ENCODE results near the gene ZRANB1. TPM values are rescaled to one million over a fixed set of nuclear protein-coding genes. Genes with fewer than 3 reads are reported as not detected.

Gene ZRANB1
- total RNA-seq, 1 experiment from 2014 or later = 12.2 TPM

DNA sequence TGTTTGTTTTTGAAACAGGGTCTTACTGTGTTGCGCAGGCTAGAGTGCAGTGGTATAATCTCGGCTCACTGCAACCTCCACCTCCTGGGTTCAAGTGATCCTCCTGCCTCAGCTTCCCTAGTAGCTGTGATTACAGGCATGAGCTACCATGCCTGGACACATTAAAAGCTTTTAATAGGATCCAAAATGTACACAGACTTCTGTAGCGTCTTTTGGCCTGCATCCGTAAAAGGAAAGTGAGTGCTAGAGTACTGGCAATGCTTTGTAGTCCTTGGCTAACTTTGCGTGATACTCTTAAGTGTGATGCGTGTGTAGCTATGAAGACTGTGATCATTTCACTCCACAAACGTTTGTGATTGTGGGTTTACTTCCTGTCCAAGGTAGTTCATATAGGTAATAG, 13.3 kb downstream of the ZRANB1 start:
- no peak for DNase-seq (ENCODE audit: low read depth)
- in situ Hi-C loops (cut with HindIII; ENCODE audit: low pct_unique_long_range_greater_than_20kb, low sequenced_read_pairs) = no loop called here

DNA sequence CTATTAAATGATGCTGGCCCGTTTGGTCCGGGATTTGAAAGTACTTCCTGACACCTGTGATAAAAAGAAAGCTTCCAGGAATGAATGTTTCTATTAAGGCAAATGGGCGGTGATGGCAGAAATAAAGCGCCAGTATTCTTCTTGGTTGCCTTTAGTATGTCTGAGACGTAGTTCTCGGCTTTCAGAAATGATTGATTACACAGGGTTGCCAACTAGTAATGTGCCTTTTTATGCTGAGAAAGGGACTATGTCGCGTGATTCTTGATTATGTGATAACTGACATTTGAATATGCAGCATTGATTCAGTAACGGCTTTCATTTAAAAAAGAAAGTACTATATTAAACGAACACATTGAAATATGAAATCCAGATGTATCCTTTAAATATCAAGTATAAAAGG, 13.9 kb downstream of the ZRANB1 start:
- DNase-seq (ENCODE audit: low read depth) = no peak
- in situ Hi-C loops (cut with HindIII; ENCODE audit: low pct_unique_long_range_greater_than_20kb, low sequenced_read_pairs) = no loop called here

DNA sequence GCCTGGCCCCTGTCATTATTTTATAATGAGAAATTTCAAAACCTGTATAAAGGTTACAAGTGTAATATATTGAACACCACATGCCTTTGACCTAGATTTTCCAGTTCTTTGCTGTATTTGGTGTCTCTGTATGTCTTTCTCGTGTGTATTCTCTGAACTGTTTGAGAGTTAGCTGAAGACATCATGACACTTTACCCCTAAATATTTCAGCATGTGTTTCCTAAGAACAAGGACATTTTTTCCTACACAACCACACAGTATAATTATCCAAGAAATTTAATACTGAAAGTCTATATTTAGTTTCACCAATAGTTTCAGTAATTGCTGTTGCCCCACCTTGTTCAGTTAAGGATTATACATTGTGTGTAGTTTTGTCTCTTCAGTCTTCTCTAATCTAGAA, 14.8 kb downstream of the ZRANB1 start:
- DNase-seq (ENCODE audit: low read depth) = no peak
- in situ Hi-C loops (cut with HindIII; ENCODE audit: low pct_unique_long_range_greater_than_20kb, low sequenced_read_pairs) = no loop called here

DNA sequence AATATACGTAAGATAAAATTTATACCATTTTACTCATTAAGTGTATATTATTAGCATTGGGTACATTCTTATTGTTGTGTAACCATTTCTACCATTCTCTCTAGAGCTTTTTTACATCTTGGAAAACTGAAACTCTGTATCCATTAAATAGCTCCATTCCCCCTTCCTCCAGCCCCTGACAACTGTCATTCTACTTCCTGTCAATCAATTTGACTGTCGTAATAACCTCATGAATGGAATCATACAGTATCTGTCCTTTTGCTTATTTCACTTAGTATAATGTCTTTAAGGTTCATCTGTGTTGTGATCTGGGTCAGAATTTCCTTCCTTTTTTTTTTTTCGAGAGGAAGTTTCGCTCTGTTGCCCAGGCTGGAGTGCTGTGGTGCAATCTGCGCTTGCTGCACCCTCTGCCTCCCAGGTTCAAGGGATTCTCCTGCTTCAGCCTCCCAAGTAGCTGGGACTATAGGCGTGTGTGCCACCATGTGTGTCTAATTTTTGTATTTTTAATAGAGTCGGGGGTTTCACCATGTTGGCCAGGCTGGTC, 15.6 kb downstream of the ZRANB1 start:
- in situ Hi-C loops (cut with HindIII; ENCODE audit: low pct_unique_long_range_greater_than_20kb, low sequenced_read_pairs) = no loop called here
- DNase-seq (ENCODE audit: low read depth) = no peak

DNA sequence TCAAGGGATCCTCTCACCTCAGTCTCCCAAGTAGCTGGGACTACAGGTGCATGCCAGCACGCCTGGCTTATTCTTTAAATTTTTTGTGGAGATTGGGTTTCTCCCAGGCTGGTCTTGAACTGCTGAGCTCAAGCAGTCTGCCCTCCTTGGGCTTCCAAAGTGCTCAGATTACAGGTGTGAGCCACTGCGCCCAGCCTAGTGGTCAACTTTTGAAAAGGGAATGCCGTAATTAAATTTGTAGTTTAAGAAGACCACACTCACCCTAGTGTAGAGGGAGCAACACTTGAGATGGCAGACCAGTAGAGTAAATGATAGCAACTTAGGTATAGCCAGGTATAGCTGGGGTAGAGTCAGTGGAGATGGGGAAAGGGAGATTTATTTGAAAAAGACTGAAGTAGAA, 17.6 kb downstream of the ZRANB1 start:
- no peak for DNase-seq (ENCODE audit: low read depth)
- in situ Hi-C loops (cut with HindIII; ENCODE audit: low pct_unique_long_range_greater_than_20kb, low sequenced_read_pairs) = no loop called here

DNA sequence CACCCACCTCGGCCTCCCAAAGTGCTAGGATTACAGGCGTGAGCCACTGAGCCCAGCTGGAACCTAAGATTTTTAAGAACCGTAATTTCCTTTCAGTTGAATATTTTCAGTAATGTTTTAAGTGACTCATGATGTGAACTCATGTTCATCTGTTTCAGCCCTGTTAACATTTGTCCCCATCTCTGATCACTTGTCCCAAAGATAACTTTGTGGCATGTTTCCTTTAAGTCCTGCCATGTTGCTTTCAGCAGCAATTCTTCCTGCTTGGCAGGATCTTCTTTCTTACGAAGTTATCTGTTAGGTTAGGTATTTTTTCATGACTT, 19.3 kb downstream of the ZRANB1 start:
- in situ Hi-C loops (cut with HindIII; ENCODE audit: low pct_unique_long_range_greater_than_20kb, low sequenced_read_pairs) = no loop called here
- DNase-seq (ENCODE audit: low read depth) = no peak

DNA sequence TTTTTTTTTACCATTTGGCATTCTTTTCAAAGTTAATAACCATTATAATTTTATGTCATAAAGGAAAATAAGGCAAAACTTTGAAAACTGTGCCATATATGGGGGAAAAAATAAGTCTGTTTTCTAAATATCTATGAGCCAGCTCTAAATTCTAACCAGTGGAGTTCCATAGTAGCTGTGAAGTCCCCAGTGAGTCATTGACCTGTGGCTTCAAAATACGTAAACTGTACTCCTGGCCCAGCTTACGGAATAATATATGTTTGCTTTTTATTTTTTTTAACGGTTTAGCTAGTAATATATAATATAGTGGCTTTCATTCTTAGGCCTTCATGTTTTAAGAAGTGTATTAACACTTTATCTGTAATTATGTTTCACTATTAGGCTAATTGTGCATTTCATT, 20.5 kb downstream of the ZRANB1 start:
- in situ Hi-C loops (cut with HindIII; ENCODE audit: low pct_unique_long_range_greater_than_20kb, low sequenced_read_pairs) = no loop called here
- DNase-seq (ENCODE audit: low read depth) = no peak

DNA sequence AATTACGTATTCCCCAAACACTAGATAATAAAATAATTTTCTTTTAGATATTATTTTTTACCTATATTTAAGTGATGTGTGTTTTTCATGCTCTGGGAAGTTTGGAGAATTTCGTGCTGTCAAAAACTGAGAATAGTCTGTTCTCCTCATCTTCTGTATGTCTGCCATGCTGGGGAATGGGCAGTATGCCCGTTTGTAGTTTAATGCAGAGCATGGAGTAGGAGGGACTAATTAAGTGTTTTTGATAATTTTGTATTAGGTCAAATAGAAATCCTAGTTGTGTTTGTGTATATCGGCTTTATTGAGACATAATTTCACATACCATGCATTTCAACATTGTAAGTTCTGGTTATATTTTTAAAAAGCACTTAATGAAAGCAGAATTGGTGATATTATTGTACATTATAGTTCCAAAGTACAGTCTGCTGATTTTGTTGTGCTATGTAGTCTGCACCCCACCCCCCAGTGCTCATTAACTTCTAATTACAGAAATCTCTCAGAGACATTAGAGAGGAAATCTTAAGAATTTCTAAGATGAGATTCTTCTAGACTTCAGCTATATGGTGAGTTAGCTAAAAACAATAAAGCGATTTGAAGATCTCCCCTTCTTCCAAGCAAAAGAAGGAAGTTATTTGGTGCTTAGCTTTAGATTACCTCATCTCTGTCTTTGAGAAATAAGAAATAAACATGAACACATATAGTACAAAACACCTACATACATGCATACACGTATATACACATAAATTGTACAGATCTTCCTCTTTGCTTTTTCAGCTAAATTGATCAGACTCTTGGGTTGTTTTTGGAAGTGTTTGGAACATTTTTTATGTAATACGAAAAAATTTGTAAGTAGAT, 22.2 kb downstream of the ZRANB1 start:
- DNase-seq (ENCODE audit: low read depth) = no peak
- in situ Hi-C loops (cut with HindIII; ENCODE audit: low pct_unique_long_range_greater_than_20kb, low sequenced_read_pairs) = no loop called here

DNA sequence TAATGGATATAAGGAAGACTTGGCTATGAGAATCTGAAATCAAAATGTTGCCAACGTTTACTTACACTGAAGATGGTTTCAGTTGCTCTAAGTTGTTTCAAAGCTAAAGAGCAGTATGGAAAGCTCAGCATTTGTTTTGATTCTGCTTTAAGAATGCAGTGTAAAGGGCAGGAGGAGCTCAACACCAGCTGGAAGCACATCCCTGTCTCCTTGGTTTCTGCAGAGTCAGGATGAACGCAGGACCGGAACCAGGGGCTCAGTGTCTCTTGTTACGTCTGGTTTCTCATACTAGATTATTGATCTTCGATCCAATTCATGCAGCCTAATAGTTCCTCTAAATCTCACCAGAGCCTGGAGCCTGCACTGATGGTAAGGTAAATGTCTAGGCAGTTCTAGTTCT, 24.1 kb downstream of the ZRANB1 start:
- in situ Hi-C loops (cut with HindIII; ENCODE audit: low pct_unique_long_range_greater_than_20kb, low sequenced_read_pairs) = no loop called here
- DNase-seq (ENCODE audit: low read depth) = no peak

DNA sequence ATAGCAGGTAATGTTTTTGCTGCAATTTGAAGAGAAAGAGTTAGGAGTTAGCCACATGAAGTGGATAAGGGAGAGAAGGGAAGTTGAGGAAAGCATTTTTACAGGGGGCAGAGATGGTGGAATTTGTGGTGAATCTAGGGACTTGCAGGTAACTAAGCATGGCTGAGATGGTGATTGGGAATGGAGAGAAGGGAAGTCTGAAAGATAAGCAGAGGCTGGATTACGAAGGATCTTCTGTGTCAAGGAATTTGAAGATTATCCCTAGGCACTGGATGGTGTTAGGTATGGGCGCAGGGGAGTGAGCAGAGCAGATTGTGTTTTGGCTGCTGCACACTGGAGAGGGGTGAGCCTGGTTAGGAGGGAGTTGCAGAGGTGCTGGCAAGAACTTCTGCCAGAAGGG, 25.3 kb downstream of the ZRANB1 start:
- in situ Hi-C loops (cut with HindIII; ENCODE audit: low pct_unique_long_range_greater_than_20kb, low sequenced_read_pairs) = no loop called here
- DNase-seq (ENCODE audit: low read depth) = no peak

DNA sequence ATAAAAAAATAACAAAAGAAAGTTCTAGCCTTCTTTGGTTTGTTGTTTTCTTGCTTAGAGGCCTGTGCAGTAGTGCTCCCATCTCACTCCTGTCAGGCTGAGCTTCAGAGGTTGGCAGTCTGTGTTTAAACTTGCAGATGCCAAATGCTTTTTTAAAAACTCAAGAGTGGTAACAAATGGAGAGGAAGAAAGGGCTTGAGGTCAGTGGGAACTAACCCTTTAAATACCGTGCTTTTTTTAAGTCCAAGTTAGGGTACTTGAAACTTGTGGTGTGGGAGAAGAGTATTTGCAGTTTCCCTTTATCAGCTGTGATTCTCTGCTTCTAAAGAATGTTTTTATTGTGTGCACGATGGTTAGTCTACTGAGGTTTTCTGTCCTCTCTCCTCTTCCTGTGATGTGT, 29.4 kb downstream of the ZRANB1 start:
- DNase-seq (ENCODE audit: low read depth) = no peak
- in situ Hi-C loops (cut with HindIII; ENCODE audit: low pct_unique_long_range_greater_than_20kb, low sequenced_read_pairs) = no loop called here

DNA sequence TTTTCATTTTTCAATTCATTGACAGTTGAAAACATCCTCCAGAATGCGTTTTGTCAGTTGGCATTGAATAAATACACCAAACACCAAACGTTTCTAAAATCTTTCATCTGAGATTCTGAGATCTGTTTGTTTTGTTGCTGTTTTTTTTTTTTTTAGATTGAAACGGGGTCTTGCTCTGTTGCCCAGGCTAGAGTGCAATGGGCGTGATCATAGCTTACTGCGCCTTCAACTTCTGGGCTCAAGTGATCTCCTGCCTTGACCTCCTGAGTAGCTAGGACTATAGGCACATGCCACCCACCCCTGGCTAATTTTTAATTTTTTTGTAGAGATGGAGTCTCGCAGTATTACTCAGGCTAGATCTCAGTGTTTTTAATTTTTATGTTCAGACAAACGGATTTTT, 30.7 kb downstream of the ZRANB1 start:
- in situ Hi-C loops (cut with HindIII; ENCODE audit: low pct_unique_long_range_greater_than_20kb, low sequenced_read_pairs) = no loop called here
- no peak for DNase-seq (ENCODE audit: low read depth)

DNA sequence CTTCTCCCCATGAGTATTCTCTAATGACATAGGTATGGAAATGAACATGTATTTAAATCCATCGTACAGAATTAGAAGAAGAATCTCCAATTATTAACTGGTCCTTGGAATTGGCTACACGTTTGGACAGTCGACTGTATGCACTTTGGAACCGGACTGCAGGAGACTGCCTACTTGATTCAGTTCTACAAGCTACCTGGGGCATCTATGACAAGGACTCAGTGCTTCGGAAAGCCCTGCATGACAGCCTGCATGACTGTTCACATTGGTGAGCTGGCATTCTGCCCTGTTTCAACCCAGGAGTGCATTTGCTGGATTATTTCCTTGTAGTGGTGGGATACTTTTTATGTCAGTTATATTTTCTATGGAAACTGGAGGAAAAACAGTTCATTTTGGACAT, 32.2 kb downstream of the ZRANB1 start:
- in situ Hi-C loops (cut with HindIII; ENCODE audit: low pct_unique_long_range_greater_than_20kb, low sequenced_read_pairs) = no loop called here

DNA sequence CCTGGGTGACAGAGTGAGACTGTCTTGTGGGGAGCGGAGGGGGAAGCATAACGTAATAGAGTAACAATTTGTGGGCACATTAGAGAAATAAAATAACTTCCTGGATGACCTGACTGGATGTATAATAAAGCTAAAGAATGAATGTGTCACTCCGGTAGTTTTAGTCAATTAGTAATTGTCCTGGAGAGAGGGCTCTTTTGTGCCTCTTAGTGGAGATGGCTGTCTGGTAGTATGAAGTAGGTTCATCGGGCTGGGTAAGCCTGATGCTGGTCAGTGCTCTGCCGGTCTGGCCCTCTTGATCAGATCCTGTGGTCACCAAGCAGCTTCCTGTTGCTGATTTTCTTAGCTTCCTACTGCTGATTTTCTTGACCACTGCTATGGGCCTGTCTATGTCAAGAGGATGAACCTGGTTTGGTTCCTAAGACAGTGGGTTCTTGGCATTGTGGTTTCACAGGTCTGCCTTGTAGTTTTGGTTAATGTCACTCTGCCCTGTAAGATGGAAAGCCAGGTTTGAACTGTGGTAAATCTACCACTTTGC, 34.1 kb downstream of the ZRANB1 start:
- in situ Hi-C loops (cut with HindIII; ENCODE audit: low pct_unique_long_range_greater_than_20kb, low sequenced_read_pairs) = no loop called here
- DNase-seq (ENCODE audit: low read depth) = peak; percentile 70

More for the DNA sequence above, 32.2 kb downstream of the ZRANB1 start:
- DNase-seq (ENCODE audit: low read depth) = peak; percentile 41

DNA sequence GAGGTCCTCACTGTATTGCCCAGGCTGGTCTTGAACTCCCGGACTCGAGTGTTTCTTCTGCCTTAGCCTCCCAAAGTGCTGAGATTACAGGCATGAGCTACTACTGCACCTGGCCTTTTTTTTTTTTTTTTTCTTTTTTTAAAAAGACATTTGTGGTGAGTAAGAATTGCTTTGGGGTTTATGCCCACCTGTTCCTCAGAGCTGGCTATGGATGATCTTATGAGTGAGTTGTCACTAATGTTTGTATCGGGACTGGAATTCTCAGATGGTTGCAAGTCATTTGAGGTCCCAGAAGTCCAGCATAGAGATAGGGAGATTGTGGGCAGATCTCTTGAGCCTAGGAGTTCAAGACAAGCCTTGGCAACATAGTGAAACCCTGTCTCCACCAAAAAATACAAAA, 35.2 kb downstream of the ZRANB1 start:
- no peak for DNase-seq (ENCODE audit: low read depth)
- in situ Hi-C loops (cut with HindIII; ENCODE audit: low pct_unique_long_range_greater_than_20kb, low sequenced_read_pairs) = no loop called here

DNA sequence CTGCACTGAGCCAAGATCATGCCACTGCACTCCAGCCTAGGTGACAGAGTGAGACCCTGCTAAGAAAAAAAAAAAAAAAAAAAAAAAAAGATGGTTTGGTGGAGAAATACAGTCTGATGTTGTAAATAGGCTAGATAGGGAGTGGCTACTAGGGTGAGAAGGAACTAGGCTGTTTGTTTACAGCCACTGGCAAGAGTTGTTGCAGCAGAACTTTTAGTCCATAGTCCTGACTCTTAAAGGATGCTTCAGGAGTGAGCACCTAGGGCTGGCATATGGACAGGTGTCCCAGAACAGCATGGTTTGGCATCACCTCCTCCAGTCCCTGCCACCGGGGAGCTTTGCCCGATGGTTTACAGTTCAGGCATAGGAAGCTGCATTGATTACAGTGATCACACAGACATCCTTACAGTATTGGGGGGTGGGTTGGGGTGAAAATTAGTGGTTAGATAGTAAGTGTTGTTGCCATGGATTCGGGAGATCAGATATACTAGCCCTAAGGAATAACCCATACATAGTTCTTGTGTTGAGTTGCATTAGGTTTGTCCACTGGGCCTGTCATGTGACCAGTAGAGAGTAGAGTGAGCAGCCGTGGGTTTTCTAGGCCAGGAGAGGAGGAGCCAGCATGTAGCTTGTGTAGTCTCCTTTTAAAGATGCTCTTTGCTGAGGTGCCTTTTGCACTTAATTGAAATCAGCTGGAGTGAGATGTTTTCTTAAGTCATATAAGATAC, 35.9 kb downstream of the ZRANB1 start:
- DNase-seq (ENCODE audit: low read depth) = no peak
- in situ Hi-C loops (cut with HindIII; ENCODE audit: low pct_unique_long_range_greater_than_20kb, low sequenced_read_pairs) = no loop called here

DNA sequence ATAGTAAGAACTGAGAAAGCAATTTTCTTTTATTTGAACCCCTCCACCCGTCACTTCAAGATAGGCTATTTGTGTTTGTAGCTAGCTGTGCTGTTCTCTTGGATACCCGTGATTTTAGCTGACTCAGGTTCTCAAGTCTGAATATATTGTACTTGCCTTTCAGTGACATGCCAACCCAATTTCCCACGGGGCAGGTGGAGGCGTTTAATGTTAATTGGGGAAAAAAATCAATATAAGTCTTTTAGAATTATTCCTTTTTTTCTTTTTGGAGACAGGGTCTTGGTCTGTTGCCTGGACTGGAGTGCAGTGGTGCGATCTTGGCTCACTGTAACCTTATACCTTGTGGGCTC, 36.4 kb downstream of the ZRANB1 start:
- in situ Hi-C loops (cut with HindIII; ENCODE audit: low pct_unique_long_range_greater_than_20kb, low sequenced_read_pairs) = no loop called here
- DNase-seq (ENCODE audit: low read depth) = no peak

DNA sequence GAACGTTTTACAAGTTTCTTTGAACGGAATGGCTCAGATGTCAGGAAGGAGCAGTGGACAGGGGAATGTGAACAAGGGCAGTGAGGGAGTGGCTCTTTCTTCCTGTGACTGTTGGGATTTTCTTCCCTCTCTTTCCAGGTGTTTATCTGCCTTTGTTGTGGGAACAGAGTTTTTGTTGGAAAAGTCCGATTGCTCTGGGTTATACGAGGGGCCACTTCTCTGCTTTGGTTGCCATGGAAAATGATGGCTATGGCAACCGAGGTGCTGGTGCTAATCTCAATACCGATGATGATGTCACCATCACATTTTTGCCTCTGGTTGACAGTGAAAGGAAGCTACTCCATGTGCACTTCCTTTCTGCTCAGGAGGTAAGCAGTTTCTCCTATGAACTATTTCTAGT, 41.4 kb downstream of the ZRANB1 start:
- no peak for DNase-seq (ENCODE audit: low read depth)
- in situ Hi-C loops (cut with HindIII; ENCODE audit: low pct_unique_long_range_greater_than_20kb, low sequenced_read_pairs) = no loop called here

DNA sequence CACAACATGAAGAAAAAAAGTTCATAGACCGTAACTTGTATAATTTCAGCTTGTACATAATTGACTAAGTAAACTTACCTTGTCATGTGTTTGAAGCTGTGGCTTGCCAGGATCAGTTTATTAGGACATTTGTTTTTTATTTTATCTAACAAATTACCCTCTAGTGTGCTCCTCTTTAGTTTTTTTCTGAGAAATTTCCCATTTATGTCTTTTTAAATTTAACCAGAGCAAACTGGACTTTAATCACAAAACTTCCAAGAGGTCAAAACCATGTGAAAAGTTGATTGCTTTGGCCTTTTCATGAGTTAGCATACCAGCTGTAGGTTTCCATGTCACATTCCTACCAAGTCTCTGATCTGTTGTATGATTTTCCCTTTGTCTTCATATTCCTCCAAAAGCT, 42.5 kb downstream of the ZRANB1 start:
- in situ Hi-C loops (cut with HindIII; ENCODE audit: low pct_unique_long_range_greater_than_20kb, low sequenced_read_pairs) = no loop called here
- no peak for DNase-seq (ENCODE audit: low read depth)

Measured in Caki2 (cell line).